HepG2 (cell line): ENCODE data around the gene TRIM37. TPM values are rescaled to one million over a fixed set of nuclear protein-coding genes. Genes with fewer than 3 reads are reported as not detected.

Experiments used
- ARNT2 ChIP-seq: sonication (generic); formaldehyde crosslinking; IDR thresholded peaks from 2 replicates; pipeline ENCODE4 v1.8.0; 2022; ENCODE audit warnings: mild to moderate bottlenecking, low read depth, missing genetic modification reagents, moderate library complexity
- DDIT3 ChIP-seq: sonication (generic); formaldehyde crosslinking; IDR thresholded peaks from 2 replicates; pipeline ENCODE4 v1.4.0; 2020; ENCODE audit warnings: mild to moderate bottlenecking, missing genetic modification reagents
- ETS1 ChIP-seq: sonication (generic); formaldehyde crosslinking; IDR thresholded peaks from 2 replicates; pipeline ENCODE4 v1.4.0; 2020; ENCODE audit warnings: missing genetic modification reagents
- GATAD1 ChIP-seq: IDR thresholded peaks from 2 replicates; pipeline ENCODE4 v1.6.1; 2016; ENCODE audit warnings: missing genetic modification reagents, missing compliant biosample characterization
- GPN1 ChIP-seq: sonication (generic); formaldehyde crosslinking; IDR thresholded peaks from 2 replicates; pipeline ENCODE4 v1.5.1; 2020; ENCODE audit warnings: missing genetic modification reagents, borderline replicate concordance
- MIER3 ChIP-seq: IDR thresholded peaks from 2 replicates; pipeline ENCODE4 v1.6.1; 2016; ENCODE audit warnings: missing compliant biosample characterization, borderline replicate concordance
- MXI1 ChIP-seq: IDR thresholded peaks from 3 replicates; pipeline ENCODE4 v1.6.1; 2012; ENCODE audit warnings: low read depth, low read length, inconsistent platforms, borderline replicate concordance
- NFAT5 ChIP-seq: sonication (generic); formaldehyde crosslinking; IDR thresholded peaks from 2 replicates; pipeline ENCODE4 v1.4.0; 2020; ENCODE audit warnings: missing genetic modification reagents
- RBFOX2 ChIP-seq: fragments of 200-400 bp; formaldehyde crosslinking; IDR thresholded peaks from 2 replicates; pipeline ENCODE4 v1.6.1; 2017; ENCODE audit warnings: low read depth, mild to moderate bottlenecking, low read length
- SALL2 ChIP-seq: sonication (generic); formaldehyde crosslinking; IDR thresholded peaks from 2 replicates; pipeline ENCODE4 v1.8.1; 2023; ENCODE audit warnings: mild to moderate bottlenecking, missing genetic modification reagents, inconsistent platforms
- TCF12 ChIP-seq, 2 experiments: fragments of 450-650 bp in 1 of 2; sonication (generic) in 1 of 2; formaldehyde crosslinking in 1 of 2; IDR thresholded peaks; 2 replicates each; pipeline versions ENCODE4 v1.6.1 to v1.8.0; 2017 to 2022; ENCODE audit warnings: antibody characterized with exemption in 1 of 2, mild to moderate bottlenecking in 1 of 2, missing genetic modification reagents in 1 of 2, moderate library complexity in 1 of 2
- TCF7L2 ChIP-seq: IDR thresholded peaks from 2 replicates; pipeline ENCODE4 v1.6.1; 2011; ENCODE audit warnings: mild to moderate bottlenecking, low read depth, low read length, moderate library complexity
- ZBTB21 ChIP-seq: sonication (generic); formaldehyde crosslinking; IDR thresholded peaks from 2 replicates; pipeline ENCODE4 v1.4.0; 2020; ENCODE audit warnings: missing genetic modification reagents
- ZNF281 ChIP-seq: sonication (generic); formaldehyde crosslinking; IDR thresholded peaks from 2 replicates; pipeline ENCODE4 v1.4.0; 2020; ENCODE audit warnings: missing genetic modification reagents, borderline replicate concordance
- ZNF350 ChIP-seq: sonication (generic); formaldehyde crosslinking; IDR thresholded peaks from 2 replicates; pipeline ENCODE4 v1.4.0; 2020; ENCODE audit warnings: mild to moderate bottlenecking, low read depth, missing genetic modification reagents, borderline replicate concordance
- ZNF580 ChIP-seq: IDR thresholded peaks from 2 replicates; pipeline ENCODE4 v1.6.1; 2016; ENCODE audit warnings: low read depth, borderline replicate concordance
- ZNF766 ChIP-seq: sonication (generic); formaldehyde crosslinking; IDR thresholded peaks from 2 replicates; pipeline ENCODE4 v1.5.0; 2020; ENCODE audit warnings: missing genetic modification reagents, borderline replicate concordance
- polyA plus RNA-seq, 8 experiments: library from polyadenylated mRNA; depleted of rRNA in 3 of 8; stranded (reverse) in 7 of 8; unstranded in 1 of 8; fragments of >200 nt; fragmentation: Illumina TruSeq in 4 of 8; extraction: Trizol in 4 of 8; gene quantifications; 2 replicates each; pipeline versions ENCODE4 v1.2.1 to v1.2.3, GENCODE V29; 2011 to 2016; ENCODE audit warnings: low read depth in 4 of 8, missing spikeins in 1 of 8, mixed read lengths in 1 of 8; ENCODE audit not compliant: insufficient read depth in 1 of 8
- total RNA-seq, 5 experiments: library from RNA; depleted of rRNA; stranded (reverse); fragments of >200 nt; fragmentation: Illumina TruSeq; extraction: Trizol; gene quantifications; 2 replicates each; pipeline ENCODE4 v1.2.3, GENCODE V29; 2016; ENCODE audit warnings: low read depth in 1 of 5

The TRIM37 gene
- total and polyA plus RNA-seq, 2 of the 13 experiments (the other 11 are each of a cell fraction or from before 2014, with no cell fraction given) = 12.4 to 39.1 TPM

- TF ChIP-seq ETS1 (CRISPR knock-in tag) (no peak), ZNF281 (no peak), RBFOX2 (no peak), MIER3 (CRISPR knock-in tag) (0 out of 2 replicates have a peak, but pooled peaks have one; percentile 10), DDIT3 (CRISPR knock-in tag) (no peak), MXI1 (peak; percentile 100), TCF12 (IDR thresholded peaks at IDR 0.05) (no peak), TCF12 (CRISPR knock-in tag; IDR thresholded peaks at IDR 0.05) (no peak), ZNF766 (no peak), ZNF580 (CRISPR knock-in tag) (no peak), ZNF350 (CRISPR knock-in tag) (no peak), GPN1 (CRISPR knock-in tag) (no peak), SALL2 (CRISPR knock-in tag) (no peak), NFAT5 (no peak), ARNT2 (CRISPR knock-in tag) (peak; percentile 92), ZBTB21 (CRISPR knock-in tag) (no peak), GATAD1 (CRISPR knock-in tag) (peak; percentile 10; the same call in 1 of the 2 replicates), TCF7L2 (no peak)
These were observed 48.9 kb upstream of the TRIM37 start, which contains the start of gene PRR11 (continued) for GRCh38 chr17:59155439-59156177.
